Left cardiac atrium (tissue), 4 donors: Measurements from ENCODE around the gene PIM3. TPM values are rescaled to one million over a fixed set of nuclear protein-coding genes. Genes with fewer than 3 reads are reported as not detected.
A peak's percentile ranks its signal among the peaks of the same experiment; 100 is the strongest.

Experiments
- ATAC-seq, 2 donors: fragments of 200-7000 bp; cut with Tn5 transposase; one replicate each; pipeline ENCODE4 v1.9.1; 2020; ENCODE audit warnings: mild to moderate bottlenecking in 2 of 2, moderate library complexity in 2 of 2
- DNase-seq: peaks from one replicate; pipeline ENCODE4 v3.0.0-alpha.2; 2020
- intact Hi-C, 2 donors: fragments of 100-400 bp; cut with DNase I; formaldehyde crosslinking; loops; one replicate each; pipeline versions ENCODE4 v1.14.1 to v1.15.1; 2022 to 2023
- total RNA-seq, 2 donors: library from RNA; stranded (reverse); fragmentation: NEBNext Ultra II Directional; extraction: Animal tissue kit (Norgen Biotek cat#: 25700); gene quantifications; one replicate each; pipeline ENCODE4 v1.2.1, GENCODE V29; 2021
- donor health status: DM: no; HTN: yes; CAD: no.
- donor health status: DM: no; HTN: yes; CAD: no; lungs with severe emphysema.
- donor health status: DM: yes; HTN: yes; CAD: no.
- donor health status: Dilated cardiomyopathy.

PIM3 gene
- total RNA-seq, 2 donors from 2014 or later: 44.1 to 66.8 TPM

DNA sequence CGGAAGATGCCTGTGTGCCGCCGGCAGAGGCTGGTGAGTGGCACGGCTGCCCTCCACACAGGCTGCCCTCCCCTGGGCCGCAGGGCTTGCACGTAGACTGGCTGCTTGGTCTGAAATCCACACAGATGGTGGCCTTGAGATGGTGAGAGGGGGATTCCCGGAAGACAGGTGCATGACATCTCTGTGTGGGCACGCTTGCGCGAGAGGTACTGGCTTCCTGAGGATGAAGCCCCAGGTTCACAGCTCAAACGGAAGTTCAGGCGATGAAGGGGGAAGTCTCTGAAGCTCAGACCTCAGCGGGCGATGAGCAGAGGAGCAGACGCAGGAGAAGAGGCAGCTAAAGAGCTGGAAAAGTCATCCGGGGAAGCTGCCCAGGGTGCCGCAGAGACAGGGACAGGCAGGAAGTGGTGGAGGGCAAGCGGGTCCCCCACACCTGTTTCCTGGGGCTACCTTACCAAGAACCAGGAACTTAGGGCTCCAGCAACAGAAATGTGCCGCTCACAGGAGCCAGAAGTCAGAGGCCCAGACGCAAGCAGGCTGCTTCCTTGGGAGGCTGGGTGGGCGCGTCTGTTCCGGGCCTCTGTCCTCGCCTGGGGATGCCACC, 34.9 kb upstream of the PIM3 start:
- intact Hi-C loops: loop anchor here in 1 of 2 donors (5.0 kb wide), 1 partner anchor 222 kb away; no protein-coding TSS in a partner anchor
- no peak for ATAC-seq
- no peak for DNase-seq

DNA sequence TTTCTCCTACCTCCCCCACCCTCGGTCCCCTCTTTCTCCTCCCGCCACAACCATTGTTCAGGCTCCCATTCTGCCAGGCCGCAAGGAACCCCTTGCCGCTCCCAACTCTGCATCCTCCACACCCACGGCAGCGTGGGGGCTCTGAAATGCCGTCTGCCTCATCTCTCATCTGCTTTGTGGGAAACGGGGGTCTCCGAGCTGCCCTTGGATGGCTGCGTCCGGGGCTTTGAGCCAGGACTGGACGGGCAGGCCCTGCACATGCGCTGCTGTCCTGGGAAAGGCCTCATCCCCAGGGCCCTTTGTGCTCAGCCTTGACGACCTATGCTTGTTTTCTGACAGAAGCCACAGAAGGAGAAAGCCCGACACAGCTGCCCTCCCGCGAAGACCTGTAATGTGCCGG, 33.7 kb upstream of the PIM3 start:
- ATAC-seq (no peak), DNase-seq (no peak)
- intact Hi-C loops: loop anchor here in 1 of 2 donors (5.0 kb wide), 1 partner anchor 220 kb away; no protein-coding TSS in a partner anchor

DNA sequence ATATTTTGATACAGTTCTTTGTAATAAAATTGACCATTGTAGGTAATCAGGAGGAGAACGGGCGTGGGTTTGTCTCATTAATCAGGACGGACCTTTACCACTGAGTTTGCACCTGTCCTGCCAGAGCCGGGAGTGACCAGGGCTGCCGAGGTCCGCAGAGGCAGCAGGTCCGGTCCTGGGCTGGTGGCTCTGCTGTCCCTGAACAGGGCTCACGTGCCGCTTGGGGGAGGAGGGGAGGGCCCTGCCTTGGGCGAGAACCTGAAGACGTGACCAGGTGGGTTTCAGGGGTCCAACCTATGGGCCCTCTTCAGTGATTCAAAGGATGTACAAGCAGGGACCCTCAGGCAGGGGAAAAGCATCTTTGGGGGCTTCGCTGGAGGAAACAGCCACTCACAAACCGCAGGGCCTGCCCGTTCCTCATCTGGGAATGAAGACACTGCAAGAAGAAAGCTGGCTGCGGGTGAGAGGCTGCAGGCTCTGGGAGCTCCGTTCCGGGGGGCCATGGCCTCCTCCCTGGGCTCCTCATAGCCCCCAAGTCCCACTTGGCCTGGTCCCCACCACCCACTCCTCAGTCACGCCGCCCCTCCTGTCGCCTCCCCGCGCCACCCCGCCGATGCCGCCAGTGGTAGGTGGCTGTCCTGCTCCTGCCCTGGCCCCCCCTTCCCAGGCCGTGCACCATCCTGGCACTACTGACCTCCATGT, 32.9 kb upstream of the PIM3 start:
- intact Hi-C loops: loop anchor here (2.0 to 5.0 kb wide), 2 partner anchors 103 to 220 kb away; no protein-coding TSS in a partner anchor
- DNase-seq (no peak), ATAC-seq (no peak)

DNA sequence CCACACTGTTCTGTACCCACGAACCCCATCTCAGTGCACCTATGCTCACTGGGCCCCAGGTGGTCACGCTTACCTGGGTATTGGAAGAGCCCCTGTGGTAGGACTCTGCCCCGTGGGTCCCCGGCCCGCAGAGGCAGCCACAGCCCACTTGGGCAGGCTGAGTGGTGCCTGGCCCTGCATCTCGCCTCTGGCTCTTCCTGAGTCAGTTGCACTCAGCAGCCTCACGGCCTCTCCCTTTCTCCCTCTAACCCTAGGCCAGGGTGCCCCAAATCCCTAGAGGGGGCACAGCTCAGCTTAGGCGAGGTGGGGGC, 32.4 kb upstream of the PIM3 start:
- ATAC-seq: no peak
- DNase-seq: no peak
- intact Hi-C loops: loop anchor here (2.0 to 5.0 kb wide), 2 partner anchors 103 to 219 kb away; no protein-coding TSS in a partner anchor

DNA sequence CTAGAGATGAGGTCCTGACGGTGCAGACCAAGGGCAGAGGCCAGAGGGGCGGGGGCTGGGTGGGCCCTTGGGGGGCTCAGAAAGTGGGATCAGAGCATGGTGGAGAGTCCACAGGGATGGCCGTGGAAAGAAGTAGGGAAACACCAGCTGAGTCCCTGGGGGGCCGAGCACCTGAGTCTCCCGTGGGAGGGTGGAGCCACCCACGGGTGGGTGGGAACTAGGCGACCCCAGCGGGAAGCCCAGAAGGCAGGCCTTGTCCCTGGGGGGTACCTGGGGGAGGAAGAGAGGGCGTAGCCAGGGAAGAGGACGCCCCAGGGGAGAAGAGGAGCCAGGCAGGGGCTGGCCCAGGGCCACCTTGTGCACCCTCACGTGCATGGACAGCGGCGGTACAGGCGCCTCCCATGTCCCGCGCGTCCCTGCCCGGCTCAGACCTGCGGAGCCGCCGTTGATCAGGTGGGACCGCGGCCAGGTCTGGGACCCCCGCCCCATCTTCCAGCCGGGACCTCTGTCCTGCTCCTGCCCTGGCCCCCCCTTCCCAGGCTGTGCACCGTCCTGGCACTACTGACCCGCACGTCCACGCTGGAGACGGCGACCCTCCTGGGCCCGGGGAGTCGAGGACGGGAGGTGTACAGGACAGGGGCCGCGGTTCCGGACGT, 31.9 kb upstream of the PIM3 start:
- intact Hi-C loops: loop anchor here (1.0 to 5.0 kb wide), 3 partner anchors 102 to 219 kb away; no protein-coding TSS in a partner anchor
- ATAC-seq (no peak), DNase-seq (no peak)

DNA sequence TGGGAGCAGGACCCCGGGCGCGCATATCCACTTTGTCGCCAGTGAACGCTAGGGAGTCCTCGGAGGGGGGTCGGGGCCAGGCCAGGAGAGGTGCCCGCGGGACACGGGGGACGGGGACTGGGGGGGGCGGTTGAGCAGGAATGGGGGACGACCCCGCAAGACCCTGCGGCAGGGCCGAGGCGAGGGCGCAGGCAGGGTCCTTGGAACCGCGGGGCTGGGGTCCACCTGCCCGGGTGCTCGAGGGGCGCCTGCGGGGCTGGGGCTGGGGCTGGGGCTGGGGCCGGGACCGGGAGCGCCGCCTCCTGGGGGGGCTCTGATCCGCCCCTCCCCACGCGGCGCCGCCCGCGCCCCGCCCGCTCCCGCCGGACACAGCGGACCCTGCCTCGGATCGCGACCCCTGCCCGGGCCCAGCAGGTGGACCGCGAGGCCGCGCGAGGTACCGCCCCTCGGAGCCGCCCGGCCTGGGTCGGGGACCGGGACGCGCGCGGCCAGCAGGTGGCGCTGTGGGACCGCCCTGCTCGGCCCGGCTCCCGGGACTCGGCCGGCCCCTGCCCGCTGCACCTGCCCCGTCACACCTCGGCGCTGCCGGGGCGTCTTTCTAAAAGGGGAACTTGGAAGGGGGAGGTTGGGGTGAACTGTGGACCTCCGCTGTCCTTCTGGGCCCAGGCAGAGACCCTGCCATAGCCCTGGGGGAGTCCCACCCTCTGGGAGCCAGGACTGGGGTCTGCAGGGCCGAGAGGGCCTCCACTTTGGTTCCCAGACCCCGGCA, 31.2 kb upstream of the PIM3 start:
- ATAC-seq (peak; percentile 66 to 68), DNase-seq (peak; percentile 69)
- intact Hi-C loops: loop anchor here (1.0 to 5.0 kb wide), 3 partner anchors 101 to 218 kb away; no protein-coding TSS in a partner anchor

DNA sequence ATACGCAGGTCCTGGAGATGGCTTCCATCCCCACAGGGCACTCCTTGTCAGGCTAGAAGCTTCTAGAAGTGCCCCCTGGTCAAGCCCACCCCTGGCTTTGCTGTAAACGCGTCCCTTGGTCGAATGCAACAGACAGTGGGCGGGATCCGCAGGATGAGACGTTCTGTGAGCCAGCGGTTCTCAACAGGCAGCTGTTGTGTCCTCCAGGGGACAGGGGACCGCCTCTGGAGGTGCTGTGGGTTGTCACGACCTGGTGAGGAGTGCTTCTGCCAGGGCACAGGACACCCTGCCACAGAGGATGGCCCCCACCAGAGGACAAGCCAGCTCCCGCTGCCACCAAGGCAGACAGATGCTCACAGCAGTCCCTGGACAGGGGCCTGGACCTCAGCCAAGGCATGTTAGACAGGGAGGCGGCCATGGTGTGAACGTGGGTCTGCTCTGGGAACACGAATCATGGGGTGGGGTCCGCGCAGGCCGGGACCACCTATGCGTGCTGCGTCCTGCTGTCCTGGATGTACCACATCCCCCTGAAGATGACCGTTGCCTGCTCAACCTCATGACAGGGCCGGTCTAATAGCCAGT, 30.5 kb upstream of the PIM3 start:
- intact Hi-C loops: loop anchor here (1.0 to 5.0 kb wide), 5 partner anchors 42 to 217 kb away; no protein-coding TSS in a partner anchor
- DNase-seq (no peak), ATAC-seq (no peak)

DNA sequence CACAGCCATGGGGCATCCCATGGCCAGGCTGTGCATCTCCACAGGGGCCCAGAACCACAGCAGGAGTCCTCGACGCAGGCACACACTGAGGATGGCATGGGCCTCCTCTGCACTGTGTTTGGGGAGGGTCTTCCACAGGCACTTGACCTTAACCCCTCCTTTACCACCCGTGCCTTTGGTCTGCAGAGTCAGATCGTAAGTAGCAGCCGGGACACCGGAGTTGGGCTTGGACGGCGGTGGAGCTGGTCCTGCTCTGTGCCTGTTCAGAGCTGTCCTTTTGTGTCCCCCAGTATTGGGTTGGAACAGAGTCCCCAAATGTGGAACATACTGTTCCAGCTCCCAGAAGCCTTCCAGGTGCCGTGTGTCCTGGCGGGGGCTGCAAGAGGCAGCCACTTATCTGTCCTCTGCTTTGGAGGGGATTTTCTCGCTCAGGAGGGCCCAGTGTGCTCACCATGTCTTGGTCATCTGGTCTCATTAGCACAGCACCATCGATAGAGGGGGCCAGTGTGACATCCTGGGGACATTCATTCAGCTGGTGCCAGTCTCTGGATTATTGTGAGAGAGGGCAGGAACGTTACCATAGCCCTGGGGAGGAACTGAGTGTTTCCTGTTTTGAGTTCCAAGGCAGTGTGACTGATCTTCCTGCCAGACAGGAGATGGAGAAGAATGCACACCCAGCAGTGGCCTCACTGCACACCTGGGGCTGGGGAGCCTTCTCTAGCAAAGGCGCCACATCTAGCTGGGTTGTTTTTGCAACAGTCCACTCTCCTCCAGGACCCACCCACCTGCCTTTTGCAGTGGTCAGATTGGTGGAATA, 29.8 kb upstream of the PIM3 start:
- DNase-seq: peak; percentile 72
- intact Hi-C loops: loop anchor here (1.0 to 5.0 kb wide), 3 partner anchors 41 to 62 kb away; no protein-coding TSS in a partner anchor
- peak; percentile 30 to 48 for ATAC-seq

DNA sequence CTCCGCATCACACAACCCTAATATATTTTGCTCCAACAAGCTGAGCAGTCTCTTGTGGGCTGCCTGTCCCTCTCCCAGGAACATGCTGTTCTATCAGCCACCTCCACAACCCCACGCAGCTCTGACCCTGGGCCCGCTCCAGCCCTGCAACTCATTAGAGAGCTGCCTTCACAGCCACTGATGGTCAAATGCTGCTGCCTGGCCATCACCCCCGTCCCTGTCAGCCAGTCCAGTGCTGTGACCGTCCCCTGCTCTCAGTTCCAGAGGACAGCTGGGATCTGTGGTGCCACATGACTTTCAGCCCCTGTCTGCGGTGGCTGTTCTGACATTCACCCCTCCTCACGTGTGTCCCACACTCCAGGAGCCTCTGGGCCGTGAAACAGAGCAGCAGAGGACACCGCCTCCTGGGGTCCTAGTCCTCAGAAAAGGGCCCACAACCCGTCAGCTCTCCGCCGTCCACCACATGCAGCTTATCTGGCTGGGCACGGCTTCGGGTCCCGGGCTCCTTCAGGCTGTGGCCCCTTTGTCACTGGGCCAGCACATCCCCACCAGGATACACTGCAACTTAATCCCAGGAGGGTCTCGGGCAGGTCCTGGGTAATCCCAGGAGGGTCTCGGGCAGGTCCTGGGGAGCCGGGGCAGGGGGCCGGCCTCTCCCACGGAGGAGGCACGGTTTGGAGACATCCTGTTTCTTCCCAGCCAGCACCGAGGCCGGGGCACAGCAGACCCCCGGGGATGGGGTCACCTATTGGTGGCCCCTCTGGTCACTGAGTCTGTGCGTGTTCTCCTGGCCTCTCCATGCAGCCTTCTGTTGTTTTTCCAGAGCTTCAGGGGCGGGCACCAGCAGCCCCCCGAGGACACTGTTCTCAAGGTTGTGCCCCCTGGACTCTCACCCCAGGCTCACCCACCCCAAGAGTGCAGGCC, 27.1 kb upstream of the PIM3 start:
- DNase-seq: peak; percentile 74
- ATAC-seq: peak; percentile 1 to 5
- intact Hi-C loops: loop anchor here (5.0 kb wide), 2 partner anchors 39 to 59 kb away; no protein-coding TSS in a partner anchor

DNA sequence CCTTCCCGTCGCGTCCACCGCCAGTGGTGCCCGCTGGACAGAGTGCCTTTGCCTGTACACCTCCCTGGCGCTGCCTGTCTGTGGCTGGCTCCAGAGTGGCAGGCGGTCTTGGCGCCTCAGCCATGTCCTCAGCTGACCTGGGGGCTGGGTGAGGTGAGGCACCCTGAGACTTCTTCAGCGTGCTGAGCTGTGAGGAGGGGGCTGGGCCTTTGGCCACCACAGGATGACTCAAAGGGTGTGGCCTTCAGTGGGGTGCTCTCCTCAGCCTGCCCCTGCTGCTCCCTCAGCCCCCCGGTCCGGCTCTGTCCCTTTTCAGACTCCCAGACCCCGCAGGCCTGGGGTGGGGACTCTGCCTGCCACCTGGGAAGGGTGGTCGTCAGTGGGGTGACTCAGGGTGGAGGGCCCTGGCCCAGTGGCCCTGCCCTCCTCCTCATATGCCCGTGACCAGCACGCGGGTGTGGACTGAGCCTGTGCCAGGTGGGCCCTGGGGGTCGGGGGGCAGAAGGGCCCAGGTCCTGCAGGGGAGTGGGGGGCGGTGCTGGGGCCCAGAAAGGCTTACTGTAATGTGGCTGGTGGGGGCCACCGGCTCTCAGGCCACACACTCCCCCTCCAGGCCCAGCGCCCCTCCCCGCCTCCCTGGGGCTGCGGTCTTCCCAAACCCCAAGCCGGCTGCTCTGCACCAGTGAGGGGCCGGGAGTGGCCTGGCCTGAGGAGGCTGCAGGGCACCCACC, 26.2 kb upstream of the PIM3 start:
- DNase-seq (peak; percentile 77), ATAC-seq (peak; percentile 17 to 38)
- intact Hi-C loops: loop anchor here (5.0 kb wide), 2 partner anchors 38 to 58 kb away; no protein-coding TSS in a partner anchor

DNA sequence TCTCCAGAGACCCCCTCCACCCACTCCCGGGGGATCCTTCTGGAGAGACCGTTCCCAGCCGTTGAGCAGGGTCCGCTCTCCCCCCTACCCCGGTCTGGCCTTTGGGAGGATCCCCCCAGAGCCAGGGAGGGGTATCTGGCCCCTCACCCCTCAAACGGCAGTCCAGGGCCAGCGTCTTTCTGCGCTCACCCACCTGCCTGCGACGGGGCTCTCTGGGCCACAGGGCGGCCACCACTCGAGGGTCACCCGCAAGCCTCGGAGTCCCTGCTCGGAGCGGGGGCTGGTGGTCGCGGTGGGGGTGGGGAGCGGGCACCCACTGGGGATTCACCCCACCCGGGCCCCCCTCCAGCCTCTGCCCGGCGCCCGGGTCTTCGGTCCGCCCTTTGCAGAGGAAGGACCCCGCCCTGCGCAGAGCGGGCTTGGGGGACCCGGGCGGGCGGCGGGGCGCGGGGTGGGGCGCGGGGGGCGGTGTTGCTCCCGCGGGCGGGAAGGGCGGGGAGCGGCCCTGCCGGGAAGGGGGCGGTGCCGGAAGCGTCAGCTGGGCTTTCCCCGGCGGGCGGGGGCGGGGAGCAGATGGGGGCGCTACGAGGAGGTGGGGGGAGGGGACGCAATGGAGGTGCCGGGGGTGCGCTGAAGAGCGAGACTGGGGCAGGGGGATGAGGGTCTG, 25.5 kb upstream of the PIM3 start:
- DNase-seq: peak; percentile 93
- ATAC-seq: peak; percentile 29 to 51
- intact Hi-C loops: loop anchor here (5.0 kb wide), 2 partner anchors 37 to 57 kb away; no protein-coding TSS in a partner anchor

DNA sequence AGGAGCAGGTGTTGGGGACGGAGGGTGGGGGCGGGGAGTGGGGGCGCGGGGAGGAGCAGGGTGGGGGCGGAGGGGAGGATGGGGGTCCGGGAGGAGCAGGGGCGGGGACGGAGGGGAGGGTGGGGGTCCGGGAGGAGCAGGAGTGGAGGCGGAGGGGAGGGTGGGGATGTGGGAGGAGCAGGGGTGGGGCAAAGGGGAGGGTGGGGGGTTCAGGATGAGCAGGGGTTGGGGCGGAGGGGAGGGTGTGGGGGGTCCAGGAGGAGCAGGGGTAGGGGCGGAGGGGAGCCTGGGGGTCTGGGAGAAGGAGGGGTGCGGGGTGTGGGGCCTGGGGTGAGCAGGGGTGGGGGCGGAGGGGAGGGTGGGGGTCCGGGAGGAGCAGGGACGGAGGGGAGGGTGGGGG, 25.0 kb upstream of the PIM3 start:
- intact Hi-C loops: no loop called here
- DNase-seq: no peak

DNA sequence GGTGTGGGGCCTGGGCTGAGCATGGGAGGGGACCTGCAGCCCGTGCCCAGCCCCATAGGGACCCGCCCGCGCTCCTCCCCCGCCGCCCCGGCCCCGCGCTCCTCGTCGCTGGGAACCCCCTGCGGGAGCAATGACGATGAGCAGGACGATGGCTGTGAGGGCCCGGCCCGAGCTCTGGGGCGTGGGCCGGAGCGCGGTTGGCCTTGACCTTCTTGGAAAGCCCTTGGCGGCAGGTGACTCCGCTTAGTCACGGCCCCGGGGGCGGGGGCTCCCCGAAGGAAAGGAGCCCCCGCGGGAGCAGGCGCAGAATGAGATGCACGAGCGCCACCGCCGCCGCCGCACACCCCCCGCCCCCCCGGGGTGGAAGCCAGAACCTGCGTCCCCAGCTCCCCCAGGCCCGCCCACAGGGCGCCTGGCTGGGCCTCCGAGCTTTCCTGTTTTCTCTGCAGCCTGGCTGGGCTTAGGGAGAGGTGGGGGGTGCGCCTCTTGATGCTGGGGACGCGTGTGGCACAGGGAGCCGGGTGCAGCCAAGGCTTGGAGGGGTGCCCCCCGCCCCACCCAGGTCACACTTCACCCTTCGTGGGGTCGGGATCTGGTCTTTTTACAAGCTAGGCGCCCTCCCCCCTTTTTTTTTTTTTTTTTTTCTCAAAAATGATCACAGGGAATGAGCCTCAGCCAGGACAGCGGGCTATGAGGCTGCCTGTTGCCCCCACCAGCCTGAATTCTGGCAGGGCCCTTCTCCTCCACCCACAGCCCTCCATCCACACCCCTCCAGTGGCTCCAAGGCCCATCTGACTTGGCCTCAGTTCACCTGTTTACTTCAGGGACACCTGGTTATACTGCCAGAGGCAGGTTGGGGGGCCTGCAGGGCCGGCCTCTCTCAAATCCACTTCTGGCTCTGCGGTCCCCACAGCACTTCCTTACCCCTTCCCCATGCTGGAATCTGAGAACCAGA, 24.3 kb upstream of the PIM3 start:
- intact Hi-C loops: no loop called here
- DNase-seq (peak; percentile 97), ATAC-seq (peak; percentile 64 to 75)

More for the DNA sequence above, 25.0 kb upstream of the PIM3 start:
- no peak for ATAC-seq

DNA sequence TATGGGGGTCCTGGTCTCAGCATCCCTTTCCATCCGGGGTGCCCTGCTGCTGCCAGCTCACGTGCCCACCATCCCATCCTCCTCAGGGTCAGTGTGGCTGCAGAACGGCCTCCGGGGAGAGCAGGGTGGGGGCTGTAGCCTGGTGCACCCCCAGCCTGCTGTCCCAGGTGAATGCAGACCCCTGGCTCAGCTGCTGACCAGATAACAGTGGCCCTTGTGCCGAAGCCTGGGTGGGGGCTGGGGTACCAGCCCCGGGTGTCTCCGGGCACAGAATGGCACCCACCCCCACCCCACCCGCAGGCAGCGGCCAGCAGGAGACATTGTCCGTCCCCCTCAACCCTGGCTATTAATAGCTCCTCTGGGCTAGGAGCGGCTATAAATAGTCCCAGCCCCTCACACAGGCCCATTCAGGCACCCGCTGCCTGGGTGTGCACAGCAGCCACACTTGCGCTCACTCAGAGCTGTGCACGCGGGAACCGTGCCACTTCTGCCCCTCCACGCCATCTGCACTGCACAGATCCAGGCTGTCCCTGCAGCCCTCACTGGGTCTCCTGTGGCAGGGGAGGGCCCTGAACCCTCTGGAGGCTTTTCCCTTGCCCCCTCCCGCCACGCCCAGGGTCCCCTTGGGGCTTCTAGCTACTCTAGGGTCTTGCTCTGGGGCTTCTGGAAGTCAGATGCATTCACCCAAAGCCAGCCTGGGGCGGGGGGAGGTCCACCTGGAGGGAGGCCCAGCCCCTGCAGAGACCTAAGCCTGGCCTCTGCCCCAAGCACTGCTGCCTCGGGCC, 23.4 kb upstream of the PIM3 start:
- ATAC-seq (peak; percentile 13 to 28), DNase-seq (no peak)
- intact Hi-C loops: no loop called here
